NT2/D1 (cell line): ENCODE measurements around the gene MAGI2.

ENCODE experiments used
- YY1 ChIP-seq: IDR thresholded peaks from 2 replicates; pipeline ENCODE4 v1.6.1; 2011; ENCODE audit not compliant: insufficient read length, insufficient read depth
- ZNF274 ChIP-seq: IDR thresholded peaks from 2 replicates; pipeline ENCODE4 v1.6.1; 2011; ENCODE audit warnings: mild to moderate bottlenecking, low read depth, low read length

GRCh38 chr7:78895393-78895792 is 558.1 kb downstream of the MAGI2 start:
- TF ChIP-seq YY1 = no peak
- no peak for TF ChIP-seq ZNF274
